ENCODE results near the gene ENTPD1. TPM values are rescaled to one million over a fixed set of nuclear protein-coding genes. Genes with fewer than 3 reads are reported as not detected.

The ENTPD1 gene
- total and polyA plus RNA-seq, 10 of the 15 experiments (the other 5 are each of a cell fraction or from before 2014, with no cell fraction given): 110 to 413 (median 161) TPM

GRCh38 chr10:95767884-95768556 is 12.1 kb downstream of the ENTPD1 start (continued):
- no peak for TF ChIP-seq CBX3 (IDR thresholded peaks at IDR 0.05; ENCODE audit: borderline replicate concordance, low read depth)
- no peak for TF ChIP-seq NFXL1 (IDR thresholded peaks at IDR 0.05; ENCODE audit: borderline replicate concordance)
- no peak for TF ChIP-seq SMAD1 (IDR thresholded peaks at IDR 0.05; ENCODE audit: low read depth, partially characterized antibody)
- peak; percentile 26 for TF ChIP-seq E2F8 (IDR thresholded peaks at IDR 0.05; ENCODE audit: low read depth, partially characterized antibody)
- peak; percentile 77; the same call in 1 of the 2 replicates for TF ChIP-seq BACH1 (IDR thresholded peaks at IDR 0.05; ENCODE audit: borderline replicate concordance)
- TF ChIP-seq SKIL (IDR thresholded peaks at IDR 0.05; ENCODE audit: low read depth, poor library complexity, severe bottlenecking): peak; percentile 74
- no peak for TF ChIP-seq E4F1 (IDR thresholded peaks at IDR 0.05; ENCODE audit: borderline replicate concordance, partially characterized antibody)
- peak in 1 of 2 experiments; percentile 73; a peak in 1 of 4 replicates for TF ChIP-seq CEBPB (IDR thresholded peaks at IDR 0.05; ENCODE audit: borderline replicate concordance in 1 of 2, low read depth in 2 of 2, low read length in 2 of 2)
- TF ChIP-seq PBX3 (IDR thresholded peaks at IDR 0.05; ENCODE audit: insufficient replicate concordance, low read depth, low read length): no peak
- TF ChIP-seq ZZZ3 (IDR thresholded peaks at IDR 0.05; ENCODE audit: control insufficient read depth, insufficient read length, low read depth): no peak
- peak; percentile 96 for TF ChIP-seq MTA3 (IDR thresholded peaks at IDR 0.05; ENCODE audit: borderline replicate concordance, low read length)
- TF ChIP-seq CREM (IDR thresholded peaks at IDR 0.05; ENCODE audit: low read depth): peak; percentile 77
- peak in 1 of 2 experiments; percentile 37; a peak in 1 of 4 replicates for TF ChIP-seq ETV6 (conservative IDR thresholded peaks at IDR 0.05 in 1 of 2, IDR thresholded peaks at IDR 0.05 in 1 of 2; ENCODE audit: borderline replicate concordance in 1 of 2, low read depth in 1 of 2)
- TF ChIP-seq STAT1 (conservative IDR thresholded peaks at IDR 0.05): no peak
- no peak for TF ChIP-seq YBX1 (IDR thresholded peaks at IDR 0.05)
- TF ChIP-seq RELB (IDR thresholded peaks at IDR 0.05; ENCODE audit: low read depth): peak; percentile 92
